Fibroblast of lung (primary cell): ENCODE measurements around the gene ZNF547. TPM values are rescaled to one million over a fixed set of nuclear protein-coding genes. Genes with fewer than 3 reads are reported as not detected.

ENCODE experiments used
- DNase-seq, 2 donors: peaks; one replicate each; pipeline versions ENCODE4 v3.0.0 to v3.0.0-alpha.2; 2010; ENCODE audit warnings: low read depth in 2 of 2
- H2AFZ ChIP-seq: 2 replicates; pipeline ENCODE4 v1.5.1; 2012; ENCODE audit warnings: low read length, control low read depth, inconsistent platforms
- H3K27ac ChIP-seq: 2 replicates; pipeline ENCODE4 v1.5.1; 2011; ENCODE audit warnings: low read length, control low read depth; ENCODE audit not compliant: insufficient read depth
- H3K27me3 ChIP-seq: 2 replicates; pipeline ENCODE4 v1.5.1; 2011; ENCODE audit warnings: mild to moderate bottlenecking, low read length; ENCODE audit not compliant: control insufficient read depth, insufficient read depth
- H3K36me3 ChIP-seq: 2 replicates; pipeline ENCODE4 v1.5.1; 2011; ENCODE audit warnings: low read length; ENCODE audit not compliant: control insufficient read depth, insufficient read depth
- H3K4me1 ChIP-seq: 2 replicates; pipeline ENCODE4 v1.5.1; 2011; ENCODE audit warnings: low read length; ENCODE audit not compliant: control insufficient read depth, insufficient read depth; ENCODE audit errors: extremely low read depth
- H3K4me2 ChIP-seq: 2 replicates; pipeline ENCODE4 v1.5.1; 2011; ENCODE audit warnings: low read length, control low read depth; ENCODE audit not compliant: insufficient read depth; ENCODE audit errors: extremely low read depth
- H3K4me3 ChIP-seq, 4 experiments: fragments of 200-600 bp in 1 of 4; sonication (generic) in 1 of 4; replicated peaks in 1 of 4; 2 replicates each; pipeline ENCODE4 v1.5.1; 2011 to 2016; ENCODE audit warnings: low read length in 4 of 4, low read depth in 3 of 4, mild to moderate bottlenecking in 3 of 4, control low read depth in 2 of 4, inconsistent platforms in 1 of 4, mixed read lengths in 1 of 4; ENCODE audit not compliant: insufficient read depth in 1 of 4; ENCODE audit errors: control extremely low read depth in 1 of 4
- H3K79me2 ChIP-seq: 2 replicates; pipeline ENCODE4 v1.5.1; 2012; ENCODE audit warnings: mild to moderate bottlenecking, low read length, inconsistent platforms; ENCODE audit not compliant: control insufficient read depth, insufficient read depth
- H3K9ac ChIP-seq: 2 replicates; pipeline ENCODE4 v1.5.1; 2011; ENCODE audit warnings: mild to moderate bottlenecking, low read length, control low read depth; ENCODE audit not compliant: insufficient read depth
- H3K9me3 ChIP-seq: 2 replicates; pipeline ENCODE4 v1.5.1; 2012; ENCODE audit warnings: low read depth, low read length; ENCODE audit not compliant: control insufficient read depth, insufficient read depth
- H4K20me1 ChIP-seq: 2 replicates; pipeline ENCODE4 v1.5.1; 2011; ENCODE audit warnings: low read length; ENCODE audit not compliant: control insufficient read depth, insufficient read depth; ENCODE audit errors: extremely low read depth
- EZH2 ChIP-seq: IDR thresholded peaks from 2 replicates; pipeline ENCODE4 v1.5.1; 2012; ENCODE audit warnings: low read length, control low read depth, mild to moderate bottlenecking; ENCODE audit errors: missing control alignments
- polyA plus RNA-seq, 2 donors: library from polyadenylated mRNA; depleted of rRNA in 1 of 2; stranded (reverse) in 1 of 2; unstranded in 1 of 2; fragments of >200 nt; gene quantifications; 2 replicates each; pipeline ENCODE4 v1.2.1, GENCODE V29; 2011 to 2012; ENCODE audit warnings: missing spikeins in 1 of 2
- total RNA-seq: library from RNA; depleted of rRNA; stranded (reverse); fragments of >200 nt; gene quantifications from 2 replicates; pipeline ENCODE4 v1.2.1, GENCODE V29; 2014
- TF ChIP-seq, protein P1 (sequence below), 2 donors: IDR thresholded peaks in 1 of 2; conservative IDR thresholded peaks in 1 of 2; 1 replicate in 1 of 2; 2 replicates in 1 of 2; pipeline ENCODE4 v1.5.1; 2011 to 2012; ENCODE audit warnings: low read length in 2 of 2, control low read depth in 1 of 2, inconsistent platforms in 1 of 2, low read depth in 1 of 2, mild to moderate bottlenecking in 1 of 2

The ZNF547 gene
- total and polyA plus RNA-seq, 2 donors (not counting 1 experiment from before 2014, with no cell fraction given), result 2.7 to 6.1 TPM

DNA sequence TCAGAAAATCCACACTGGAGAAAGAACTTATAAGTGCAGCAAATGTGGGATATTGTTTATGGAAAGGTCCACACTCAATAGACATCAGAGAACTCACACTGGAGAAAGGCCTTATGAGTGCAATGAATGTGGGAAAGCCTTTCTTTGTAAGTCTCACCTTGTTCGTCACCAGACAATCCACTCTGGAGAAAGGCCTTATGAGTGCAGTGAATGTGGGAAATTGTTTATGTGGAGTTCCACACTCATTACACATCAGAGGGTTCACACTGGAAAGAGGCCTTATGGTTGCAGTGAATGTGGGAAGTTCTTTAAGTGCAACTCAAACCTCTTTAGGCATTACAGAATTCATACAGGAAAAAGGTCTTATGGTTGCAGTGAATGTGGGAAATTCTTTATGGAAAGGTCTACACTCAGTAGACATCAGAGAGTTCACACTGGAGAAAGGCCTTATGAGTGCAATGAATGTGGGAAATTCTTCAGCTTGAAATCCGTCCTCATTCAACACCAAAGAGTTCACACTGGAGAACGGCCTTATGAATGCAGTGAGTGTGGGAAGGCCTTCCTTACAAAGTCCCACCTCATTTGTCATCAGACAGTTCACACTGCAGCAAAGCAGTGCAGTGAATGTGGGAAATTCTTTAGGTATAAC lies 14.3 kb downstream of the ZNF547 start:
- DNase-seq, result peak in 1 of 2 donors; percentile 9
- Histone ChIP-seq H4K20me1 (no peaks in the 10 kb centered on the region), H3K36me3 (peaks cover 3% of the 10 kb centered on the region), H3K4me2 (no peak overlapping the region), H2AFZ (no peak overlapping the region), H3K79me2 (no peaks in the 10 kb centered on the region), H3K4me1 (no peaks in the 10 kb centered on the region), H3K27me3 (no peaks in the 10 kb centered on the region), H3K27ac (no peak overlapping the region), H3K9me3 (peaks cover 10% of the 10 kb centered on the region), H3K9ac (no peak overlapping the region), H3K4me3 (no peak overlapping the region)
- TF ChIP-seq EZH2, result no peak
- TF ChIP-seq, protein P1, sequence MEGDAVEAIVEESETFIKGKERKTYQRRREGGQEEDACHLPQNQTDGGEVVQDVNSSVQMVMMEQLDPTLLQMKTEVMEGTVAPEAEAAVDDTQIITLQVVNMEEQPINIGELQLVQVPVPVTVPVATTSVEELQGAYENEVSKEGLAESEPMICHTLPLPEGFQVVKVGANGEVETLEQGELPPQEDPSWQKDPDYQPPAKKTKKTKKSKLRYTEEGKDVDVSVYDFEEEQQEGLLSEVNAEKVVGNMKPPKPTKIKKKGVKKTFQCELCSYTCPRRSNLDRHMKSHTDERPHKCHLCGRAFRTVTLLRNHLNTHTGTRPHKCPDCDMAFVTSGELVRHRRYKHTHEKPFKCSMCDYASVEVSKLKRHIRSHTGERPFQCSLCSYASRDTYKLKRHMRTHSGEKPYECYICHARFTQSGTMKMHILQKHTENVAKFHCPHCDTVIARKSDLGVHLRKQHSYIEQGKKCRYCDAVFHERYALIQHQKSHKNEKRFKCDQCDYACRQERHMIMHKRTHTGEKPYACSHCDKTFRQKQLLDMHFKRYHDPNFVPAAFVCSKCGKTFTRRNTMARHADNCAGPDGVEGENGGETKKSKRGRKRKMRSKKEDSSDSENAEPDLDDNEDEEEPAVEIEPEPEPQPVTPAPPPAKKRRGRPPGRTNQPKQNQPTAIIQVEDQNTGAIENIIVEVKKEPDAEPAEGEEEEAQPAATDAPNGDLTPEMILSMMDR (conservative IDR thresholded peaks at IDR 0.05 in 1 of 2, IDR thresholded peaks at IDR 0.05 in 1 of 2; ENCODE audit: low read depth in 1 of 2, low read length in 2 of 2), result no peak

DNA sequence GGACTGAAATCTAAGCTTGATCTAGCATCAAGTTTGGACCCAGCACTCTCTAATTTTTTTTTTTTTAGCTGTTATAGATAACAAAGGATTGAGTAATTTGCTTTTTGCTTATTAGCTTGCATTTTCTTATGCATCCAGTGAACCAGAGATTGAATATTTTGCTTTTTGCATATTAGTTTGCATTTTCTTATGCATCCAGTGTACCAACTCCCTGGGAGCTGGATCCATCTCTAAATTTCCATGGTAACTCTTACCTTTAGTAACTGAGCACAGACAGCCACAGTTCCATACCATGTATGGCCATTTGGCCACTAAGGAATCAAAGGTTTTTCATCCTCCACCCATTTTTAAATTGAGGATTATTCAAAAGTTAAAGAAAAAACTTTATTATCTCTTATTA lies 17.6 kb downstream of the ZNF547 start:
- TF ChIP-seq, protein P1 (conservative IDR thresholded peaks at IDR 0.05 in 1 of 2, IDR thresholded peaks at IDR 0.05 in 1 of 2; ENCODE audit: low read depth in 1 of 2, low read length in 2 of 2), result no peak
- TF ChIP-seq EZH2, result no peak
- no peak overlapping the region for H2AFZ ChIP-seq
- no peaks in the 10 kb centered on the region for H3K27me3 ChIP-seq
- H3K36me3 ChIP-seq, result peaks cover 3% of the 10 kb centered on the region
- no peak for DNase-seq
- no peak overlapping the region for H3K9ac ChIP-seq
- no peak overlapping the region for H3K4me3 ChIP-seq
- H3K9me3 ChIP-seq, result peaks cover 10% of the 10 kb centered on the region
- H4K20me1 ChIP-seq, result no peaks in the 10 kb centered on the region
- H3K4me1 ChIP-seq, result no peaks in the 10 kb centered on the region
- H3K27ac ChIP-seq, result no peak overlapping the region
- H3K4me2 ChIP-seq, result no peak overlapping the region
- no peaks in the 10 kb centered on the region for H3K79me2 ChIP-seq

DNA sequence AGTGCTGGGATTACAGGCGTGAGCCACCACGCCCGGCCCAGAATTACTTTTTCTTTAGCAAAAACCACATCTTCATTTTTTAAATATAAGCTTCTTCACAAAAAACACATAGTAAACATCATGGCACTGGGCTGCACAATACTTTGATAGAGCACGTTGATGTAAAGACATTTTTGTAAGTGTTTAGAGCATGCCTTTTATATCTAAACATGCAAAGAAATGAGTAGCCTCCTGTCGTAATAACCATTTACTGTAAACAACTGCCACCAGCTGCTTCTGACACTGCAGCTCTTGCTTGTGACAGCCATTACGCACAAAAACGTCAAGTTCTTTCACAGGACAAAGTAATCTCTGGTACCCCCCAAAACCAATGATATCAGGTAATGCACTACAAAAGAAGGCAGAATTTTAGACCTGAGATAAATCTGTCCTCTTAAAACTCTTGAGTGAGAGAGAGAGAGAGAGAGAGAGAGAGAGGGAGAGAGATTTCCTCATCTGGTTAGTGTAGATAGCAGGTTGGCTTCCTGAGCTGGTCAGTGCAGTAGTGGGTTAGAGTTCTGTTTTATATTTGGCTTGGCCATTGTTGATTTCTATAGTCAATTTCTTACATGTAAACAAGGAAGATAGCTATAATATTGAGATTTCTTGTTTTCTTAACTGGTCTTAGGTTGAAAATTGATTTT lies 19.6 kb downstream of the ZNF547 start:
- Histone ChIP-seq H4K20me1 (no peaks in the 10 kb centered on the region), H3K9me3 (peaks cover 2% of the 10 kb centered on the region), H3K27me3 (no peaks in the 10 kb centered on the region), H3K4me1 (no peaks in the 10 kb centered on the region), H3K79me2 (no peaks in the 10 kb centered on the region), H3K9ac (no peak overlapping the region), H3K27ac (no peak overlapping the region), H2AFZ (no peak overlapping the region), H3K4me2 (no peak overlapping the region), H3K36me3 (no peaks in the 10 kb centered on the region), H3K4me3 (no peak overlapping the region)
- TF ChIP-seq, protein P1 (conservative IDR thresholded peaks at IDR 0.05 in 1 of 2, IDR thresholded peaks at IDR 0.05 in 1 of 2; ENCODE audit: low read depth in 1 of 2, low read length in 2 of 2), result no peak
- no peak for TF ChIP-seq EZH2
- no peak for DNase-seq
